ENCODE results near the gene GLUD1.
"Not testable (repeated sequence)": the region's sequence is repeated elsewhere in the genome, so short reads cannot be mapped to it uniquely, and the experiment has no call there.

The GLUD1 gene

GRCh38 chr10:87089746-87090145, 4.9 kb downstream of the GLUD1 start:
- DNase-seq: no peak

- no peak for DNase-seq
Observed at GRCh38 chr10:87085537-87085936, 9.1 kb downstream of the GLUD1 start.

GRCh38 chr10:87084291-87084782, 10.3 kb downstream of the GLUD1 start:
- DNase-seq: not testable (repeated sequence)

GRCh38 chr10:87083576-87084290, 10.9 kb downstream of the GLUD1 start:
- not testable (repeated sequence) for DNase-seq

GRCh38 chr10:87082219-87082618, 12.4 kb downstream of the GLUD1 start:
- DNase-seq: not testable (repeated sequence)

- DNase-seq: not testable (repeated sequence)
Observed at GRCh38 chr10:87081574-87081973, 13.1 kb downstream of the GLUD1 start.

- DNase-seq: not testable (repeated sequence)
Observed at GRCh38 chr10:87080621-87081020, 14.0 kb downstream of the GLUD1 start.

GRCh38 chr10:87079106-87079836, 15.4 kb downstream of the GLUD1 start:
- DNase-seq: no peak

GRCh38 chr10:87076421-87076820, 18.2 kb downstream of the GLUD1 start:
- DNase-seq: not testable (repeated sequence)

GRCh38 chr10:87072449-87072848, 22.2 kb downstream of the GLUD1 start:
- DNase-seq: no peak

- no peak for DNase-seq
Observed at GRCh38 chr10:87068281-87068680, 26.4 kb downstream of the GLUD1 start.

- no peak for DNase-seq
Observed at GRCh38 chr10:87066865-87067264, 27.8 kb downstream of the GLUD1 start.

GRCh38 chr10:87066178-87066577, 28.5 kb downstream of the GLUD1 start:
- DNase-seq: no peak

GRCh38 chr10:87064651-87065050, 30.0 kb downstream of the GLUD1 start:
- DNase-seq: no peak

GRCh38 chr10:87060280-87060928, 34.2 kb downstream of the GLUD1 start:
- no peak for DNase-seq

GRCh38 chr10:87059401-87059800, 35.2 kb downstream of the GLUD1 start:
- no peak for DNase-seq

- DNase-seq: no peak
Observed at GRCh38 chr10:87058171-87058570, 36.5 kb downstream of the GLUD1 start.

GRCh38 chr10:87054373-87055295, 40.0 kb downstream of the GLUD1 start:
- no peak for DNase-seq

- DNase-seq: no peak
Observed at GRCh38 chr10:87053577-87054181, 41.0 kb downstream of the GLUD1 start.

- no peak for DNase-seq
Observed at GRCh38 chr10:87053111-87053510, 41.5 kb downstream of the GLUD1 start.

GRCh38 chr10:87045434-87045938, 49.2 kb downstream of the GLUD1 start:
- no peak for DNase-seq

- DNase-seq: not testable (repeated sequence)
Observed at GRCh38 chr10:87043579-87043978, 51.1 kb downstream of the GLUD1 start.

Measured in NCI-H2029 treated with DMSO at 0.1 percent for 48 hours (cell line).